ENCODE data around the gene CDC25B.

DNA sequence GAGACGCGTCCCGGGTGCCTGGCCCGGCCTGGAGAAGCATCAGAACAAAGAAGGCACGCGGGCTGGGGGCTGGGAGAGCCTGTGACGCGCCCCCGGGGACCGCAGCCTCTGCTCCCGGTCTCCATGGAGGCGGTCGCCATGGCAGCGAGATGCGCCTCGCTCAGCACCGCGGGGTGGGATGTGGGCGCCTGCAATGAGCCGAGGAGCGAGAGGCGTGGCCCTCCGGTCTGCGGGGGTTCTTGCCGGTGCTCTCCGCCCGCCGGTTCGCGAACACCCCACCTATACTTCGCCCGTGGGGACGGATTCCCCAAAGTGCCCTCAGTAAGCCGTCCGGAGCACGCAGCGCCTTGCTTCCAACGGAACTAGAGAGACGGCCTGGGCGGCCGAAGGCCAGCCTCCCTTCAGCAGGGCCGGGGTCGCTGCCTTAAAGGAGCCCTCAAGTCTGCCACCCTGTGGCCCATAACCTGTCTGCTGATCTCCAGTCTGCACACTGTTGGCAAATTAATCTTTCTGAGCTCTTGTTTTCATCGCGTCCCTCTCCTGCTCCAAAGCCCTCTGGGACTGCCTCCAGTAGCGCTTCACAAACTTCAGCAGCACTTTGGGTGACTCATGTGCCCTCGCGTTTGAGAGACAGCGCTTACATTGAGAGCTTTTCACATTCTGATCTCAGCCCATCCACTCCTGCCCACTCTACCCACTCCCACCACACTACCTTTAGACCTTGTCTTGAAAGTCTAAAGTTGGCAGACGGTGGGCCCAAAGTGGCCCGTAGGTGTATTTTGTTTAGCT, 27.6 kb upstream of the CDC25B start:
- TF ChIP-seq, protein P1, sequence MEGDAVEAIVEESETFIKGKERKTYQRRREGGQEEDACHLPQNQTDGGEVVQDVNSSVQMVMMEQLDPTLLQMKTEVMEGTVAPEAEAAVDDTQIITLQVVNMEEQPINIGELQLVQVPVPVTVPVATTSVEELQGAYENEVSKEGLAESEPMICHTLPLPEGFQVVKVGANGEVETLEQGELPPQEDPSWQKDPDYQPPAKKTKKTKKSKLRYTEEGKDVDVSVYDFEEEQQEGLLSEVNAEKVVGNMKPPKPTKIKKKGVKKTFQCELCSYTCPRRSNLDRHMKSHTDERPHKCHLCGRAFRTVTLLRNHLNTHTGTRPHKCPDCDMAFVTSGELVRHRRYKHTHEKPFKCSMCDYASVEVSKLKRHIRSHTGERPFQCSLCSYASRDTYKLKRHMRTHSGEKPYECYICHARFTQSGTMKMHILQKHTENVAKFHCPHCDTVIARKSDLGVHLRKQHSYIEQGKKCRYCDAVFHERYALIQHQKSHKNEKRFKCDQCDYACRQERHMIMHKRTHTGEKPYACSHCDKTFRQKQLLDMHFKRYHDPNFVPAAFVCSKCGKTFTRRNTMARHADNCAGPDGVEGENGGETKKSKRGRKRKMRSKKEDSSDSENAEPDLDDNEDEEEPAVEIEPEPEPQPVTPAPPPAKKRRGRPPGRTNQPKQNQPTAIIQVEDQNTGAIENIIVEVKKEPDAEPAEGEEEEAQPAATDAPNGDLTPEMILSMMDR (IDR thresholded peaks at IDR 0.05; ENCODE audit: control extremely low read depth in 1 of 3, insufficient read depth in 1 of 3, low read depth in 1 of 3, low read length in 3 of 3): peak; percentile 60 to 77 (median 76)
- TF ChIP-seq EP300 (IDR thresholded peaks at IDR 0.05; ENCODE audit: borderline replicate concordance in 1 of 2, low read depth in 2 of 2, low read length in 2 of 2) (no peak), JUN (IDR thresholded peaks at IDR 0.05; ENCODE audit: low read depth, low read length) (no peak), EZH2 (IDR thresholded peaks at IDR 0.05; ENCODE audit: low read depth, low read length, severe bottlenecking) (no peak), ZNF274 (IDR thresholded peaks at IDR 0.05; ENCODE audit: borderline replicate concordance, extremely low read depth, low read length) (no peak), POLR2A (IDR thresholded peaks at IDR 0.05; ENCODE audit: control extremely low read depth in 1 of 2, low read depth in 2 of 2, low read length in 2 of 2) (no peak; a peak in 1 of 3 replicates), SAP30 (IDR thresholded peaks at IDR 0.05; ENCODE audit: insufficient read depth, insufficient replicate concordance, low read length) (peak; percentile 81), FOSL1 (IDR thresholded peaks at IDR 0.05; ENCODE audit: insufficient read depth, low read depth, low read length) (no peak)
- TF ChIP-seq, protein P2, sequence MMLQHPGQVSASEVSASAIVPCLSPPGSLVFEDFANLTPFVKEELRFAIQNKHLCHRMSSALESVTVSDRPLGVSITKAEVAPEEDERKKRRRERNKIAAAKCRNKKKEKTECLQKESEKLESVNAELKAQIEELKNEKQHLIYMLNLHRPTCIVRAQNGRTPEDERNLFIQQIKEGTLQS (IDR thresholded peaks at IDR 0.05; ENCODE audit: insufficient read depth, low read depth, low read length): no peak
- TF ChIP-seq, protein P3, sequence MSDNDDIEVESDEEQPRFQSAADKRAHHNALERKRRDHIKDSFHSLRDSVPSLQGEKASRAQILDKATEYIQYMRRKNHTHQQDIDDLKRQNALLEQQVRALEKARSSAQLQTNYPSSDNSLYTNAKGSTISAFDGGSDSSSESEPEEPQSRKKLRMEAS (IDR thresholded peaks at IDR 0.05): 0 out of 2 replicates have a peak, but pooled peaks have one; percentile 13

Data from H1 (cell line).